Measurements from ENCODE around the gene ARMC8.
A peak's percentile ranks its signal among the peaks of the same experiment; 100 is the strongest.

GRCh38 chr3:138174421-138175131 is 12.5 kb upstream of the ARMC8 start, which contains the start of gene DBR1:
- no peak for TF ChIP-seq CTCF (IDR thresholded peaks at IDR 0.05; ENCODE audit: insufficient read depth, low read length)
- peak; percentile 89 for TF ChIP-seq POLR2AphosphoS5 (IDR thresholded peaks at IDR 0.05; ENCODE audit: low read depth)
- peak; percentile 73; the same call in 1 of the 2 replicates for TF ChIP-seq SPI1 (IDR thresholded peaks at IDR 0.05; ENCODE audit: borderline replicate concordance, low read depth)
- peak; percentile 70 for TF ChIP-seq REST (IDR thresholded peaks at IDR 0.05; ENCODE audit: insufficient replicate concordance, low read depth)
- 0 out of 2 replicates have a peak, but pooled peaks have one; percentile 44 for TF ChIP-seq GABPA (IDR thresholded peaks at IDR 0.05; ENCODE audit: low read depth)

Data from HL-60 (cell line).